Uterus (tissue), 4 donors: Measurements from ENCODE around the gene CNNM3. TPM values are rescaled to one million over a fixed set of nuclear protein-coding genes. Genes with fewer than 3 reads are reported as not detected.

ENCODE experiments used
- DNase-seq, 2 donors: peaks; one replicate each; pipeline ENCODE4 v3.0.0-alpha.2; 2019 to 2020
- H3K27ac ChIP-seq, 2 donors: fragments of 200-600 bp; sonication (generic); 1 replicate in 1 of 2; 2 replicates in 1 of 2; pipeline ENCODE4 v1.5.1; 2016 to 2018
- H3K27me3 ChIP-seq, 2 donors: fragments of 200-600 bp; sonication (generic); one replicate each; pipeline ENCODE4 v1.5.1; 2018 to 2019; ENCODE audit warnings: control low read depth in 1 of 2
- H3K36me3 ChIP-seq, 2 donors: fragments of 200-600 bp; sonication (generic); one replicate each; pipeline ENCODE4 v1.5.1; 2019; ENCODE audit warnings: control low read depth in 1 of 2
- H3K4me1 ChIP-seq, 2 donors: fragments of 200-600 bp; sonication (generic); one replicate each; pipeline ENCODE4 v1.5.1; 2018 to 2019; ENCODE audit warnings: control low read depth in 1 of 2
- H3K4me3 ChIP-seq, 2 donors: fragments of 200-600 bp; sonication (generic); 1 replicate in 1 of 2; 2 replicates in 1 of 2; pipeline ENCODE4 v1.5.1; 2018 to 2019; ENCODE audit warnings: mild to moderate bottlenecking in 1 of 2
- H3K9me3 ChIP-seq, 2 donors: fragments of 200-600 bp; sonication (generic); one replicate each; pipeline ENCODE4 v1.5.1; 2019; ENCODE audit warnings: control low read depth in 1 of 2
- CTCF ChIP-seq, 4 experiments: fragments of 200-600 bp in 2 of 4; fragments of 450-650 bp in 2 of 4; sonication (generic) in 2 of 4; IDR thresholded peaks; one replicate each; pipeline ENCODE4 v1.5.1; 2016 to 2019; ENCODE audit warnings: antibody characterized with exemption in 4 of 4, mild to moderate bottlenecking in 2 of 4, moderate library complexity in 1 of 4
- POLR2A ChIP-seq, 2 donors: fragments of 450-650 bp; IDR thresholded peaks; one replicate each; pipeline ENCODE4 v1.6.1; 2016; ENCODE audit warnings: antibody characterized with exemption in 2 of 2, mild to moderate bottlenecking in 1 of 2, moderate library complexity in 1 of 2
- intact Hi-C: fragments of 100-400 bp; cut with DNase I; formaldehyde crosslinking; loops from one replicate; pipeline ENCODE4 v1.15.1; 2023; ENCODE audit warnings: low total_unique reads
- total RNA-seq, 4 donors: library from RNA; depleted of rRNA in 3 of 4; stranded (reverse); fragments of >200 nt in 3 of 4; gene quantifications; one replicate each; pipeline versions ENCODE4 v1.1.0 to v1.2.4, GENCODE V29; 2014 to 2023
- donor health status: DM: yes; HTN: yes; CAD: no.

The CNNM3 gene
- total RNA-seq, 4 donors from 2014 or later = 1.5 to 21.1 (median 11.2) TPM

GRCh38 chr2:96878796-96879544 lies 62.9 kb downstream of the CNNM3 start:
- DNase-seq = no peak
- H3K4me3 ChIP-seq = no peak overlapping the region
- H3K36me3 ChIP-seq = no peaks in the 10 kb centered on the region
- H3K4me1 ChIP-seq = peaks cover 0 to 10% of the 10 kb centered on the region in 2 donors
- H3K9me3 ChIP-seq = no peaks in the 10 kb centered on the region
- intact Hi-C loops = no loop called here
- peak overlapping the region in 1 of 2 donors; percentile 6 for H3K27ac ChIP-seq
- TF ChIP-seq POLR2A (IDR thresholded peaks at IDR 0.05) = no peak
- no peak for TF ChIP-seq CTCF (IDR thresholded peaks at IDR 0.05)
- no peaks in the 10 kb centered on the region for H3K27me3 ChIP-seq

GRCh38 chr2:96879545-96880040 lies 63.5 kb downstream of the CNNM3 start:
- no peak overlapping the region for H3K4me3 ChIP-seq
- TF ChIP-seq CTCF (IDR thresholded peaks at IDR 0.05) (no peak), POLR2A (IDR thresholded peaks at IDR 0.05) (no peak)
- intact Hi-C loops = no loop called here
- H3K27ac ChIP-seq = no peak overlapping the region
- no peaks in the 10 kb centered on the region for H3K27me3 ChIP-seq
- DNase-seq = no peak
- H3K4me1 ChIP-seq = peaks cover 0 to 10% of the 10 kb centered on the region in 2 donors
- H3K36me3 ChIP-seq = no peaks in the 10 kb centered on the region
- H3K9me3 ChIP-seq = no peaks in the 10 kb centered on the region

GRCh38 chr2:96880891-96881273 lies 64.8 kb downstream of the CNNM3 start:
- Histone ChIP-seq H3K9me3 (no peaks in the 10 kb centered on the region), H3K27me3 (no peaks in the 10 kb centered on the region), H3K4me3 (no peak overlapping the region), H3K4me1 (peaks cover 0 to 10% of the 10 kb centered on the region in 2 donors), H3K36me3 (no peaks in the 10 kb centered on the region), H3K27ac (peak overlapping the region in 1 of 2 donors; percentile 6)
- intact Hi-C loops = no loop called here
- no peak for DNase-seq
- TF ChIP-seq CTCF (IDR thresholded peaks at IDR 0.05) (no peak), POLR2A (IDR thresholded peaks at IDR 0.05) (no peak)

- TF ChIP-seq POLR2A (IDR thresholded peaks at IDR 0.05) (no peak), CTCF (IDR thresholded peaks at IDR 0.05) (no peak)
- no peak overlapping the region for H3K4me3 ChIP-seq
- H3K4me1 ChIP-seq = peaks cover 0 to 10% of the 10 kb centered on the region in 2 donors
- intact Hi-C loops = no loop called here
- H3K27me3 ChIP-seq = no peaks in the 10 kb centered on the region
- peak overlapping the region; percentile 6 to 41 for H3K27ac ChIP-seq
- H3K9me3 ChIP-seq = no peaks in the 10 kb centered on the region
- no peaks in the 10 kb centered on the region for H3K36me3 ChIP-seq
- DNase-seq = no peak
Observed at GRCh38 chr2:96881349-96882195, 65.5 kb downstream of the CNNM3 start.

- Histone ChIP-seq H3K27me3 (no peaks in the 10 kb centered on the region), H3K36me3 (no peaks in the 10 kb centered on the region), H3K4me1 (peaks cover 0 to 10% of the 10 kb centered on the region in 2 donors), H3K9me3 (no peaks in the 10 kb centered on the region), H3K27ac (peak overlapping the region in 1 of 2 donors; percentile 41), H3K4me3 (no peak overlapping the region)
- intact Hi-C loops = no loop called here
- no peak for DNase-seq
- TF ChIP-seq POLR2A (IDR thresholded peaks at IDR 0.05) = no peak
- TF ChIP-seq CTCF (IDR thresholded peaks at IDR 0.05) = no peak
Observed at GRCh38 chr2:96882230-96882629, 66.2 kb downstream of the CNNM3 start.
